GM12891 (cell line): ENCODE data around the gene CCDC57.
"Not testable (repeated sequence)": the region's sequence is repeated elsewhere in the genome, so short reads cannot be mapped to it uniquely, and the experiment has no call there.

Experiments
- PAX5 ChIP-seq: IDR thresholded peaks from 2 replicates; pipeline ENCODE4 v1.6.1; 2011; ENCODE audit warnings: low read length, moderate library complexity, mild to moderate bottlenecking; ENCODE audit not compliant: insufficient read depth, severe bottlenecking
- POLR2A ChIP-seq: IDR thresholded peaks from 2 replicates; pipeline ENCODE4 v1.6.1; 2011; ENCODE audit warnings: low read depth, low read length, control low read depth
- POLR2AphosphoS5 ChIP-seq: IDR thresholded peaks from 2 replicates; pipeline ENCODE4 v1.6.1; 2011; ENCODE audit warnings: low read depth, low read length, control low read depth
- POU2F2 ChIP-seq: IDR thresholded peaks from 2 replicates; pipeline ENCODE4 v1.6.1; 2011; ENCODE audit warnings: low read depth, mild to moderate bottlenecking, control low read depth, low read length, moderate library complexity
- TAF1 ChIP-seq: IDR thresholded peaks from 2 replicates; pipeline ENCODE4 v1.6.1; 2011; ENCODE audit warnings: low read depth, low read length, control low read depth

DNA sequence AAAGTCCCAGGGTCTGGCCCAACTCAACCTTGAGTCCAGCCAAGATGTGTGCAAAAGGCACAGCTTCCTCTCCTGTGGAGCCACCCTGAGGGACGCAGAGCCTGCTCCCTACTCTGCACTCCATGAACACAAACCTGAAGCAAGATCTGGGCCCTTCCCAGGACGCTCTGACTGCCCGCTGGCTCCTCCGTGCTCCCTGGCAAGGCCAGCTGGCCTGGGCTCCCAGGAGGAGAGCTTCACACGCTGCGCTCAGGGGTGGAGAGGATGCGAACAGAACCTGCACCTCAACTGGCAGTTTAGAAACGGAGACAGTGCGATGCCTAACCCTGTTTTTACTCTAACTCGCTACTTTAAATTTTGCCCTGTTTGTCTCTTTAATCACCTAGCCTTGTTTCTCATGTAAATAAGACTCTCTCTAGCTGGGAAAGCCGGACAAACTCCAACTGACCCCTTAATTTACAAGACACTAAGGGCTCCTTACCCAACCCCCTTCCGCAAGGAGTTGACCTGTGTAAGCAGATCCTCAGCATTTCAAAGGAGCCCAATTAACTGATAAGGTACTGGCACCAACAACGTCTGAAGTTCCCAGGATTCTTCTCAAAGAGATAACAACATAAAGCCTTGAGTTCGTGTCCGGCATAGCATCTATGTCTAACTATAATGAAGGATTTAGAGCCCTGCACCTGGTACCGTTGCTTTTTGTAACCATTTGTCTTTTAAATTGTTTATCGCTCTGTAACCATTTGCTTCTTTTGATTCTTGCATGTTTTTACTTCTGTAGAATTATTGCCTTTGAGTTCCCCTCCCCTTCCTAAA is 38.4 kb downstream of the CCDC57 start:
- not testable (repeated sequence) for TF ChIP-seq POLR2A, PAX5, TAF1, POLR2AphosphoS5, POU2F2
